ENCODE data around the gene THSD4.

The THSD4 gene

DNA sequence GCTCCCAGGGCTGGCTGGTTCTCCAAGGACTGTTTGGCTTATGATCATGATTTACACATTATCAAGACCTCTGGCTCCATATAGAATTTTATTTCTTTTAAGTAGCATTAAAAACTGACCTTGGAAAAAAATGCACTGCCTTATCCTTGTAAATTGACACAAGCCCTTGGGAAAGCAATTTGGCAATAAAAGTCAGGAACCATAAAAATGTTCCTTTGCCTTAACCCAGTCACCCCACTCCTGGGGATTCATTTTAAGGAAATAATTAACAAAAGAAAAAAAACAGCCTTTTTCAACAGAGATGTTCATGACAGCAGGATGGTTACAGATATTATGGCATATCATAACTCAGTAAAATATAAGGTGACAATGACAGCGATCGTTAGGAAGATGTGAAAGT lies 643.4 kb downstream of the THSD4 start:
- TF ChIP-seq, protein P1, sequence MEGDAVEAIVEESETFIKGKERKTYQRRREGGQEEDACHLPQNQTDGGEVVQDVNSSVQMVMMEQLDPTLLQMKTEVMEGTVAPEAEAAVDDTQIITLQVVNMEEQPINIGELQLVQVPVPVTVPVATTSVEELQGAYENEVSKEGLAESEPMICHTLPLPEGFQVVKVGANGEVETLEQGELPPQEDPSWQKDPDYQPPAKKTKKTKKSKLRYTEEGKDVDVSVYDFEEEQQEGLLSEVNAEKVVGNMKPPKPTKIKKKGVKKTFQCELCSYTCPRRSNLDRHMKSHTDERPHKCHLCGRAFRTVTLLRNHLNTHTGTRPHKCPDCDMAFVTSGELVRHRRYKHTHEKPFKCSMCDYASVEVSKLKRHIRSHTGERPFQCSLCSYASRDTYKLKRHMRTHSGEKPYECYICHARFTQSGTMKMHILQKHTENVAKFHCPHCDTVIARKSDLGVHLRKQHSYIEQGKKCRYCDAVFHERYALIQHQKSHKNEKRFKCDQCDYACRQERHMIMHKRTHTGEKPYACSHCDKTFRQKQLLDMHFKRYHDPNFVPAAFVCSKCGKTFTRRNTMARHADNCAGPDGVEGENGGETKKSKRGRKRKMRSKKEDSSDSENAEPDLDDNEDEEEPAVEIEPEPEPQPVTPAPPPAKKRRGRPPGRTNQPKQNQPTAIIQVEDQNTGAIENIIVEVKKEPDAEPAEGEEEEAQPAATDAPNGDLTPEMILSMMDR (conservative IDR thresholded peaks at IDR 0.05; ENCODE audit: low read depth, low read length) = no peak
- no peak for DNase-seq (ENCODE audit: low read depth)
- H3K4me3 ChIP-seq (ENCODE audit: low read length) = no peak overlapping the region

DNA sequence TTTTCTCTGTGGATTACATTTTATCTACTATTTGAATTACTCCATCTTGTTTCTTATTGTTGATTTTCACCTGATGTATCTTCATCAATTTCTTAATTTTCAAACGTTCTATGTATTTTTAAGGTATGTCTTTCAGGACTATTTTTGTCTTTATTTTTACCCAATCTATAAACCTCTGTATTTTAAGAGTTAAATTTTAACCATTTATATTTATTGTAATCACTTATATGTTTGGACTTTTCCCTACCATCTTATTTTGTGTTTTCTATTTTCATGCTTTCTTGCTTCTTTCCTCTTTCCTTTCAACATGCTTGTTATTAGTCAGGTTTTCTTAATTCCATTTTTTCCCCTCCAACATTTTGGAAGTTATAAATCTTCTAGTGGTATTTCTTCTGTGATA lies 645.6 kb downstream of the THSD4 start:
- DNase-seq (ENCODE audit: low read depth) = no peak
- TF ChIP-seq, protein P1 (conservative IDR thresholded peaks at IDR 0.05; ENCODE audit: low read depth, low read length) = no peak

DNA sequence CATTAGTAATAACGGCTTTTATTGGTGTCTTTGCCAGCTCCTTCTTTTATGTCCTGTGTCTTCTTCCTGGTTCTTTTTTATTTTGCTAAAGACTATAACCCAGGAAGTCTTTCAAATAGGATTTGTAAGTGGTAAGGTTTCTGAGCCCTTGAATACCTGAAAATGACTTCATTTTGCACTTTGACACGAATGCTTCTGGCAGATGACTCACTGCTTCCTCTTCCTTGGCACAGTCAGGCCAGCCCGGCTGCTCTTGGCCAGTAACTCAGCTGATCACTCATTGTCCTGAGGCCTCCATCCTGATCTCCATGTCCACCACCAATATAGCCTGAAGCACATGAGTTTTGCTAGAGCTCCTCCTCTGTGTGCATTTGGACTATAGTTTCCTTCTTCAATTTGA lies 646.4 kb downstream of the THSD4 start:
- no peak overlapping the region for H3K4me3 ChIP-seq (ENCODE audit: low read length)
- DNase-seq (ENCODE audit: low read depth) = no peak
- TF ChIP-seq, protein P1 (conservative IDR thresholded peaks at IDR 0.05; ENCODE audit: low read depth, low read length) = no peak

More for the DNA sequence above, 645.6 kb downstream of the THSD4 start:
- no peak overlapping the region for H3K4me3 ChIP-seq (ENCODE audit: low read length)

DNA sequence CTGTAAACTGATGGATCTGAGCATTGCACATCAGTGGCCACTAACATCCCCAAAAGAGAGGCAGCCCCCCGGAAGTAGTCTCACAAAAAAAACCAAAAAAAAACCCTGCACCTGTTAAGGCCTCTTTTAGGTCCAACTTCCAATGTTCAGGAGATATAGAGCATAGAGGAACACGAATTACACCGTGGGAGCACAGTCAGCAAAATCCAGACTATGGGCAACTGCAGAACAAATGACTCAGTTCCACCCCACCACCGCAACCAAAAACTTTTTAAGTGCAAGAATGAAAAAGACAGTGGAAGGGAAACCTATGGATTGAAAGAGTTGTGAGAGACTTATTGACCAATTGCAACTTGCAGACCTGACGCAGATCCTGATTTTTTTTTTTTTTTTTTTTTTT lies 652.9 kb downstream of the THSD4 start:
- no peak overlapping the region for H3K4me3 ChIP-seq (ENCODE audit: low read length)
- TF ChIP-seq, protein P1 (conservative IDR thresholded peaks at IDR 0.05; ENCODE audit: low read depth, low read length) = no peak
- DNase-seq (ENCODE audit: low read depth) = no peak

DNA sequence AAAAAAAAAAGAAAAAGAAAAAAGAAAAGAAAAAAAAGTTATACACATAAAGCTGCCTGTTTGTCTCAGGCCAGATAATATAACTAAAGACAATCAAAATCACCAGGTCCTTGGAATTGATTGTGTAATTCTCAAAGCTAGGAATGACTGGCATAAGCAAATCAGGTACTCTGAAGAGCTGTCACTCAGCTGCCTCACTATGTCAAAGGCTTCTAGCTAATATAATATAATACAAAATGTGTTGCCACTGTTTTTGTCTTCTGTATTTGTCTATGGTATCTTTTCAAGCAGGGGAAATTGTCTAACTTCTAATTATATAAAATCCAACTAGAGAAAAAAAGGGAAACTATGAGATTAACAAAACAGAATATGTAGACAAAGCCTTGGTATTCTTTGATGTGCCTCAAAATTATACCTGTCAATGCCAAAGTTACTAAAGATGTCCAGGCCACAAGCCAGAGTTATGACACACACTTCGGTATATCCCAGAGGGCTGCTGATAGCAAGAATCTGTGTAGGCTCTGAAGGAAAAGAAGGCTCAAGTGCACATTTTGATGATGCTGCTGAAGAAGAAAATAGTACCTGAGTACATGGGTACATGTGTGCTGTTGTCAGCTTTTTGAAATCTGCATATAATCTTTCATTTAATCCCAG lies 658.1 kb downstream of the THSD4 start:
- no peak overlapping the region for H3K4me3 ChIP-seq (ENCODE audit: low read length)
- TF ChIP-seq, protein P1 (conservative IDR thresholded peaks at IDR 0.05; ENCODE audit: low read depth, low read length) = no peak
- DNase-seq (ENCODE audit: low read depth) = no peak

DNA sequence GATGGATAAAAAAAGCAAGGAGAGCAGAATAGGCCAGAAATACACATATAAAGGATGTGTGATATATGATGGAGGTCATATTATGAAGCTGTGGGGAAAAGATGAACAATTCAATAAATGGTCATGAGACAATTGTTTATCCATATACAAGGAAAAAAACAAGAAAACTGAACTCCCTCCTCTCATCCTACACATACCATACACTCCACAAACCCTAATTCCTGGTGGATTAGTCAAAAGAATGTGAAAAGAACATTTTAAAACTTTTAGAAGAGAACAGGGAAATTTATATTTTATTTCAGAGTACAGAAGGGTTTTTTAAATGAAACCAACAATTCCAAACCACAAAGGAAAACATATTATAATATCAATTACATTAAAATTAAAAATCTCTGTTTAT lies 660.6 kb downstream of the THSD4 start:
- DNase-seq (ENCODE audit: low read depth) = no peak
- TF ChIP-seq, protein P1 (conservative IDR thresholded peaks at IDR 0.05; ENCODE audit: low read depth, low read length) = no peak
- no peak overlapping the region for H3K4me3 ChIP-seq (ENCODE audit: low read length)

DNA sequence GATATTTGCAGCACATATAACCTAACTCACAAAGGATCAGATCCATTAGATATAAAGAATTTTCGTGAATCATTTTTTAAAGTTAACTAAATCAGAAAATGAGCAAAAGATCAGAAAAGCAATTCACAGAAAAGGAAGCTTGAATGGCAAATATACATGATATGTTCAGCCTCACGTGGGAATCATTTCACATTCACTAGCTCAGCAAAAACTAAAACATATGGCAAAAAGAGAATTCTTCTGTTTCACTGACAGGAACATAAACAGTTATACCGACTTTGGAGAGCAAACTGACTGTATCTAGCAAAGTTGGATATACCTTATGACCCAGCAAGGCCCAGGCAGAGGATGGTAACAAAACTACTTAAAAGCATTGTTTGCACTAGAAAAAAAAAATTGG lies 661.0 kb downstream of the THSD4 start:
- no peak overlapping the region for H3K4me3 ChIP-seq (ENCODE audit: low read length)
- TF ChIP-seq, protein P1 (conservative IDR thresholded peaks at IDR 0.05; ENCODE audit: low read depth, low read length) = no peak
- no peak for DNase-seq (ENCODE audit: low read depth)

Data from retinal pigment epithelial cell (primary cell).